GM12801 (cell line): Measurements from ENCODE around the gene RAB44.

Experiments used
- CTCF ChIP-seq: IDR thresholded peaks from one replicate; pipeline ENCODE4 v1.5.1; 2011; ENCODE audit warnings: control low read depth; ENCODE audit not compliant: insufficient read length; ENCODE audit errors: extremely low read depth

The RAB44 gene

GRCh38 chr6:36663504-36664446, 33.9 kb upstream of the RAB44 start:
- TF ChIP-seq CTCF: no peak

DNA sequence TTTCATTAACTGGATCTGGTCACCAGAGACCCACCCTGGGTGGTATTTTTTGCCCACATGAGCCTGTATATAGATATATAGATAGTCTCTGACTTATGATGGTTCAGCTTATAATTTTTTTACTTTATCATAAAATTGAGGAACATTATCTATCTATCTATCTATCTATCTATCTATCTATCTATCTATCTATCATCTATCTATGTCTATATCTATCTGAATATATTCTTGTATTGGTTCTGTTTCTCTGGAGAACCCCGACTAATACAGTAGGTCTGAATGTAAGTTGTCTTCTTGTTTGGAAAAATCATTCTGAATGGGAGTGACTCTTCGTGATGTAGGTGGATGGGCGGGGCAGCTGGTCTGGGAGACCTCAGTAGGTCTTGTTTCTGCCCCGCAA, 32.4 kb upstream of the RAB44 start:
- TF ChIP-seq CTCF: no peak

DNA sequence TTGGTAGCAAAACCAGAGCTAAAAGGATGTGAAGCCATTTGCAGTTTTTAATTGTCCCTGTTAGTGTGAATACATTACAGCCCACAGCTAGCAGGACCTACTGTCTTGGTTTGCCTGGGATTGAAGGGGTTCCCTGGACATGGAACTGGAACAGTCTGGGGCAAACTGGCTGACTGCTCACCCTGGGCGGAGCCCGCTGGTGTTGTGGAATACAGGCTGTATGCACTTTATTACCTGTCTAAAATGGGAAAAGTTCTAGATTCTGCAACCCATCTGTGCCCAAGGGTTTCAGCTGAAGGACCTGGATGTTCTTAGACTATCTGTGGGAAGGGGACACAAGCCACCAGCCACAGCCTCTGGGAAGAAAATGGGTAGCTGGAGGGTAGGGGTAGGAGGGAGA, 31.3 kb upstream of the RAB44 start:
- TF ChIP-seq CTCF: no peak

DNA sequence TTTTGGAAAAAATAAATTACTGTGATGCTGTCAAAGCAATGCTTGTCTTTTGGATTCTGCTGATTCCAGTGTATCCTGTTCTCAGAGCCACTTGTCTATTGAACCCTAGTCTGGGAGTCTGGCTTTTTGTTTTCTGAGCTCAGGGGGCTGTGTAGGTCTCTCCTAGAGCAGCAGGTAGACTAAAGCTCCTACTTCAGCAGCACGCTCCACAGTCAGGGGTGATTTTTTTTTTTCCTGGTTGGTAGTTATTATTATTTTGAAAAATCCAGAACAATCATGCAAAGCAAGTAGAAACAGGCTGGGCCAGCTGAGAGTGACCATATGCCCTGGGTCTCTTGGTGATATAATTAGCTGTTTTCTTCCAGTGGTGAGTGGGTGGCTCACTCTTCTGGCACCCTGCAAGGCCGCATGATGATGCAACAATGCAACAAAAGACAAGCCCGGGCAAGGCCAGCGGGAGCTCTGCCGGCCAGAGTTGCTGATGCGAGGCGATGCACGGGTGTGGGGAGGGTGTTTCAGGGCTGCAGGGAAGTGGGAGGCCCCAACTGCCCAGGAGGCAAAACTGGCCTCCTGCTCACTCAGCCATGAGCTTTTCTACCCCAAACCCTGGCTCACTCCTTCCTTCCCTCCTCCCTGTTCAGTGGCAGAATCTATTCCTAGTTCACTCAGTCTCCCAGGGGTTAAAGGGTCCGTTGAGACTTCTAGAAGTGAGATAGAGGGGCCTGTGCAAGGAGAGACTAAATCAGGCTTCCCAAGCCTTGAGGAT, 30.6 kb upstream of the RAB44 start:
- no peak for TF ChIP-seq CTCF

- TF ChIP-seq CTCF: no peak
These were observed 29.0 kb upstream of the RAB44 start for GRCh38 chr6:36668591-36668990.

DNA sequence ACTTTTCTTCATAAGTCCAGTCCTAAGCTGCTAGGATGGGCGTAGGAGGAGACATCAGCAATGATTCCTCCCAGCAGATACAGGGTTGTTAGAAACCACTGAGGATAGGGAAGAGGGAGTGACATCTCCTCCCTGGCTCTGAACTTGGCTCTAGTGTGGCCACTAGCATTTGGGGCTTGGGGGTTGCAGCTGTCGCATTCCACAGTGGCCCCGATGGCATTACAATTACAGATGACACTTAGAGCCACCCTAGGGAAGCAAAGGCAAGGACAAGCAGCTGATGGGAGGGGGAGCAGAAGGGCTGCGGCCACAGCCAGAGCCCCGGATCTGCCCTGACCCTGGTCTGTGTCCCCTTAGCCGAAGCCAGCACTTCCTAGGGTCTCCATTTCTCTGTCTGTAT, 28.6 kb upstream of the RAB44 start:
- no peak for TF ChIP-seq CTCF

GRCh38 chr6:36670271-36670670, 27.4 kb upstream of the RAB44 start:
- no peak for TF ChIP-seq CTCF
